ENCODE data around the gene ZC3HAV1. TPM values are rescaled to one million over a fixed set of nuclear protein-coding genes. Genes with fewer than 3 reads are reported as not detected.
A peak's percentile ranks its signal among the peaks of the same experiment; 100 is the strongest.
"Not testable (repeated sequence)": the region's sequence is repeated elsewhere in the genome, so short reads cannot be mapped to it uniquely, and the experiment has no call there.

The ZC3HAV1 gene
- total and polyA plus RNA-seq, 10 donors = 12.7 to 82.4 (median 61.7) TPM

GRCh38 chr7:139095194-139095659 lies 14.3 kb downstream of the ZC3HAV1 start:
- 19 to 30% (median 22%) methylated on average over 13 of the region's 13 CpGs for WGBS, 5 donors
- peak; percentile 91 for DNase-seq
- H3K4me3 ChIP-seq = peak overlapping the region in 6 of 8 donors; percentile 6 to 61 (median 19)
- H3K36me3 ChIP-seq = peaks cover 0 to 53% (median 15%) of the 10 kb centered on the region in 6 donors
- peaks cover 69 to 100% (median 95%) of the 10 kb centered on the region in 6 donors for H3K4me1 ChIP-seq
- intact Hi-C loops (cut with DNase I; ENCODE audit: low total_unique reads) = no loop called here
- H3K27me3 ChIP-seq (replicated peaks in 1 of 7) = no peaks in the 10 kb centered on the region
- H3K27ac ChIP-seq = peak overlapping the region; percentile 58 to 91 (median 81)
- no peak for TF ChIP-seq CTCF (IDR thresholded peaks at IDR 0.05 in 8 of 11, conservative IDR thresholded peaks at IDR 0.05 in 3 of 11)
- TF ChIP-seq POLR2AphosphoS5 (IDR thresholded peaks at IDR 0.05) = peak; percentile 74 to 88 (median 82)
- TF ChIP-seq POLR2A (IDR thresholded peaks at IDR 0.05) = no peak
- H3K9me3 ChIP-seq = no peaks in the 10 kb centered on the region

- H3K27ac ChIP-seq = peak overlapping the region; percentile 58 to 91 (median 81)
- H3K4me1 ChIP-seq = peaks cover 67 to 100% (median 95%) of the 10 kb centered on the region in 6 donors
- WGBS, 5 donors = 38 to 55% (median 45%) methylated on average over 9 of the region's 9 CpGs
These were observed 14.9 kb downstream of the ZC3HAV1 start for GRCh38 chr7:139094596-139094995.

GRCh38 chr7:139094030-139094429 lies 15.5 kb downstream of the ZC3HAV1 start:
- Histone ChIP-seq H3K27ac (peak overlapping the region; percentile 58 to 91 (median 81)), H3K27me3 (replicated peaks in 1 of 7) (no peaks in the 10 kb centered on the region), H3K36me3 (peaks cover 0 to 62% (median 18%) of the 10 kb centered on the region in 6 donors), H3K4me1 (peaks cover 62 to 100% (median 95%) of the 10 kb centered on the region in 6 donors), H3K4me3 (peak overlapping the region in 4 of 8 donors; percentile 9 to 61 (median 24)), H3K9me3 (no peaks in the 10 kb centered on the region)
- no peak for DNase-seq
- TF ChIP-seq POLR2AphosphoS5 (IDR thresholded peaks at IDR 0.05) = no peak
- intact Hi-C loops (cut with DNase I; ENCODE audit: low total_unique reads) = no loop called here
- WGBS, 5 donors = 57 to 82% (median 70%) methylated on average over 3 of the region's 3 CpGs

More at GRCh38 chr7:139094596-139094995, 14.9 kb downstream of the ZC3HAV1 start:
- Histone ChIP-seq H3K27me3 (replicated peaks in 1 of 7) (no peaks in the 10 kb centered on the region), H3K36me3 (peaks cover 0 to 57% (median 16%) of the 10 kb centered on the region in 6 donors), H3K9me3 (no peaks in the 10 kb centered on the region), H3K4me3 (peak overlapping the region in 5 of 8 donors; percentile 9 to 61 (median 23))
- TF ChIP-seq CTCF (IDR thresholded peaks at IDR 0.05 in 8 of 11, conservative IDR thresholded peaks at IDR 0.05 in 3 of 11) (no peak), POLR2AphosphoS5 (IDR thresholded peaks at IDR 0.05) (no peak), POLR2A (IDR thresholded peaks at IDR 0.05) (no peak)
- intact Hi-C loops (cut with DNase I; ENCODE audit: low total_unique reads) = no loop called here
- DNase-seq = no peak

- Histone ChIP-seq H3K27ac (peak overlapping the region; percentile 58 to 91 (median 81)), H3K4me3 (peak overlapping the region in 3 of 8 donors; percentile 23 to 61 (median 24)), H3K4me1 (peaks cover 56 to 99% (median 91%) of the 10 kb centered on the region in 6 donors), H3K36me3 (peaks cover 0 to 62% (median 21%) of the 10 kb centered on the region in 6 donors)
- 68 to 88% (median 83%) methylated on average over 10 of the region's 10 CpGs for WGBS, 5 donors
- H3K27me3 ChIP-seq (replicated peaks in 1 of 7); H3K9me3 ChIP-seq; intact Hi-C loops (cut with DNase I; ENCODE audit: low total_unique reads); DNase-seq: not testable (repeated sequence)
These were observed 16.0 kb downstream of the ZC3HAV1 start for GRCh38 chr7:139093512-139093911.

GRCh38 chr7:139092090-139092796 lies 17.3 kb downstream of the ZC3HAV1 start:
- no peaks in the 10 kb centered on the region for H3K27me3 ChIP-seq (replicated peaks in 1 of 7)
- TF ChIP-seq POLR2AphosphoS5 (IDR thresholded peaks at IDR 0.05) (no peak), POLR2A (IDR thresholded peaks at IDR 0.05) (no peak), CTCF (IDR thresholded peaks at IDR 0.05 in 8 of 11, conservative IDR thresholded peaks at IDR 0.05 in 3 of 11) (no peak)
- H3K36me3 ChIP-seq = peaks cover 0 to 62% (median 29%) of the 10 kb centered on the region in 6 donors
- peaks cover 53 to 99% (median 82%) of the 10 kb centered on the region in 6 donors for H3K4me1 ChIP-seq
- H3K27ac ChIP-seq = peak overlapping the region in 7 of 8 donors; percentile 59 to 91 (median 81)
- H3K4me3 ChIP-seq = peak overlapping the region in 1 of 8 donors; percentile 61
- intact Hi-C loops (cut with DNase I; ENCODE audit: low total_unique reads) = no loop called here
- 65 to 73% (median 70%) methylated on average over 9 of the region's 9 CpGs for WGBS, 5 donors
- no peak for DNase-seq
- peaks cover 0 to 4% (median 0%) of the 10 kb centered on the region in 8 donors for H3K9me3 ChIP-seq

All from spleen (tissue), 11 donors.